SK-N-MC (cell line): Measurements from ENCODE around the gene U2AF2.

Source experiments
- DNase-seq: peaks from one replicate; pipeline ENCODE4 v3.0.0-alpha.2; 2011; ENCODE audit warnings: low read depth, low spot score
- H3K27ac ChIP-seq: fragments of 200-600 bp; sonication (generic); 2 replicates; pipeline ENCODE4 v1.5.1; 2016; ENCODE audit warnings: mixed run types
- H3K36me3 ChIP-seq: fragments of 200-600 bp; sonication (generic); 2 replicates; pipeline ENCODE4 v1.6.1; 2017; ENCODE audit warnings: antibody characterized with exemption, low read length, mixed read lengths; ENCODE audit not compliant: insufficient read depth
- H3K4me3 ChIP-seq: fragments of 200-600 bp; sonication (generic); 2 replicates; pipeline ENCODE4 v1.5.1; 2016
- H3K9ac ChIP-seq: fragments of 200-600 bp; sonication (generic); 2 replicates; pipeline ENCODE4 v1.8.0; 2017; ENCODE audit warnings: mixed run types, mixed read lengths; ENCODE audit not compliant: insufficient read length
- H3K9me3 ChIP-seq: fragments of 200-600 bp; sonication (generic); 2 replicates; pipeline ENCODE4 v1.6.1; 2017; ENCODE audit warnings: low read depth, mild to moderate bottlenecking, antibody characterized with exemption, low read length, moderate library complexity, mixed read lengths
- EZH2 ChIP-seq: fragments of 200-600 bp; sonication (generic); IDR thresholded peaks from one replicate; pipeline ENCODE4 v1.6.1; 2017; ENCODE audit warnings: antibody characterized with exemption
- FOXP2 ChIP-seq: optimal IDR thresholded peaks from 2 replicates; pipeline ENCODE3; 2011; ENCODE audit warnings: mild to moderate bottlenecking, moderate library complexity; ENCODE audit not compliant: insufficient read depth; ENCODE audit errors: extremely low read length, control extremely low read depth
- POLR2AphosphoS5 ChIP-seq: IDR thresholded peaks from 2 replicates; pipeline ENCODE4 v1.6.1; 2012; ENCODE audit warnings: mild to moderate bottlenecking, low read depth, low read length, borderline replicate concordance

Gene U2AF2

DNA sequence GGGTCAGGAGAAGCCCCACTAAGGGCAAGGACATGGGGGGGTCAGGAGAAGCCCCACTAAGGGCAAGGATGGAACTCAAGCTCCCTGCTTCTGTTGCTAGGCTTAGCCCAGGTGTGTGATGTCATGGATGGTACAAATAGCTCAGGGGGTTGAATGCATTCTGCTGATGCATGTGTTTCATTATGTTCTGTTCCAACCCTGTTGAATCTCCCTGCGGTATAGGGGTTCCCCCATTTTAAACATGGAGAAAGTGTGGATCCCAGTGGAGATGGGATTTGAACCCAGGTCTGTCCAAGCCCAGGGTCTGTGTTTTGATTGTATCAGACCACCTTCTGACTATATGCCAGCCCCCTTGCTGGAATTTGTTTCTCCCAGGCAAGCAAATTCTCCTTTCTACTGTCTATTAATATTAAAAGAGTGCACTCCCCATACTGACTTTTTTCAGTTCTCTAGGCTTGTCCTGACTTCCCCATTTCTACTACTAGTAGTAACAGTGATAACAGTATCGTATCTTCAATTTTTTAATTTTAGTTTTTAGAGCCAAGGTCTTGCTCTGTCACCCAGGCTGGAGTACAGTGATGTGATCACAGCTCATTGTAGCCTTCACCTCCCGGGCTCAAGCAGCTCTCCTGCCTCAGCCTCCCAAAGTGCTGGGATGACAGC lies 42.7 kb upstream of the U2AF2 start:
- no peaks in the 10 kb centered on the region for H3K9me3 ChIP-seq
- H3K9ac ChIP-seq, result no peak overlapping the region
- H3K27ac ChIP-seq, result 0 out of 2 replicates have a peak overlapping the region, but pooled peaks have one; percentile 13
- peaks cover 9% of the 10 kb centered on the region; the same call in 1 of the 2 replicates for H3K36me3 ChIP-seq
- no peak for TF ChIP-seq FOXP2
- no peak for TF ChIP-seq EZH2
- H3K4me3 ChIP-seq, result no peak overlapping the region
- DNase-seq, result no peak

GRCh38 chr19:55613396-55613795 lies 41.4 kb upstream of the U2AF2 start:
- DNase-seq, result no peak
- H3K4me3 ChIP-seq, result no peak overlapping the region
- no peaks in the 10 kb centered on the region for H3K9me3 ChIP-seq
- no peak overlapping the region for H3K9ac ChIP-seq
- no peak overlapping the region for H3K27ac ChIP-seq
- TF ChIP-seq FOXP2 (no peak), EZH2 (no peak), POLR2AphosphoS5 (no peak)
- peaks cover 9% of the 10 kb centered on the region; the same call in 1 of the 2 replicates for H3K36me3 ChIP-seq

- H3K4me3 ChIP-seq, result no peak overlapping the region
- no peaks in the 10 kb centered on the region for H3K9me3 ChIP-seq
- peaks cover 9% of the 10 kb centered on the region; the same call in 1 of the 2 replicates for H3K36me3 ChIP-seq
- TF ChIP-seq FOXP2 (no peak), POLR2AphosphoS5 (no peak), EZH2 (no peak)
- no peak for DNase-seq
- H3K27ac ChIP-seq, result no peak overlapping the region
- no peak overlapping the region for H3K9ac ChIP-seq
Measured at GRCh38 chr19:55613930-55614710, 40.7 kb upstream of the U2AF2 start.

GRCh38 chr19:55614711-55615542 lies 39.9 kb upstream of the U2AF2 start:
- Histone ChIP-seq H3K27ac (no peak overlapping the region), H3K9ac (no peak overlapping the region), H3K9me3 (no peaks in the 10 kb centered on the region), H3K36me3 (peaks cover 7% of the 10 kb centered on the region; the same call in 1 of the 2 replicates), H3K4me3 (no peak overlapping the region)
- no peak for TF ChIP-seq FOXP2
- no peak for TF ChIP-seq POLR2AphosphoS5
- no peak for TF ChIP-seq EZH2
- DNase-seq, result no peak

- Histone ChIP-seq H3K27ac (no peak overlapping the region), H3K4me3 (no peak overlapping the region), H3K36me3 (peaks cover 5% of the 10 kb centered on the region; the same call in 1 of the 2 replicates), H3K9ac (no peak overlapping the region), H3K9me3 (no peaks in the 10 kb centered on the region)
- DNase-seq, result no peak
- no peak for TF ChIP-seq FOXP2
- no peak for TF ChIP-seq EZH2
- no peak for TF ChIP-seq POLR2AphosphoS5
Measured at GRCh38 chr19:55615543-55616394, 39.1 kb upstream of the U2AF2 start.

DNA sequence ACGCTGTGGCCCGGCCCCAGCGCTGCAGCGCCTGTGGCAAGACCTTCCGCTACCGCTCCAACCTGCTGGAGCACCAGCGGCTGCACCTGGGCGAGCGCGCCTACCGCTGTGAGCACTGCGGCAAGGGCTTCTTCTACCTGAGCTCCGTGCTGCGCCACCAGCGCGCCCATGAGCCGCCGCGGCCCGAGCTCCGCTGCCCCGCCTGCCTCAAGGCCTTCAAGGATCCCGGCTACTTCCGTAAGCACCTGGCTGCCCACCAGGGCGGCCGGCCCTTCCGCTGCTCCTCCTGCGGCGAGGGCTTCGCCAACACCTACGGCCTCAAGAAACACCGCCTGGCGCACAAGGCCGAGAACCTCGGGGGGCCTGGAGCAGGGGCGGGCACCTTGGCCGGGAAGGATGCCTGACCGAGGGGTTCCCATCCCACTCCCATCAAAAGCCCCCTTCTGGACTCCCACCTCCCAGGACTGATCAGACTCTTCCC lies 38.4 kb upstream of the U2AF2 start:
- no peak overlapping the region for H3K4me3 ChIP-seq
- H3K27ac ChIP-seq, result no peak overlapping the region
- DNase-seq, result no peak
- H3K36me3 ChIP-seq, result peaks cover 5% of the 10 kb centered on the region; the same call in 1 of the 2 replicates
- H3K9me3 ChIP-seq, result no peaks in the 10 kb centered on the region
- no peak overlapping the region for H3K9ac ChIP-seq
- TF ChIP-seq EZH2 (no peak), FOXP2 (no peak), POLR2AphosphoS5 (no peak)

- H3K27ac ChIP-seq, result no peak overlapping the region
- TF ChIP-seq POLR2AphosphoS5 (no peak), EZH2 (no peak), FOXP2 (no peak)
- no peak for DNase-seq
- no peak overlapping the region for H3K9ac ChIP-seq
- H3K4me3 ChIP-seq, result no peak overlapping the region
- no peaks in the 10 kb centered on the region for H3K9me3 ChIP-seq
- peaks cover 5% of the 10 kb centered on the region; the same call in 1 of the 2 replicates for H3K36me3 ChIP-seq
Measured at GRCh38 chr19:55617426-55617825, 37.4 kb upstream of the U2AF2 start.
